Body of pancreas (tissue), 4 donors: ENCODE results near the gene S100Z. TPM values are rescaled to one million over a fixed set of nuclear protein-coding genes. Genes with fewer than 3 reads are reported as not detected.

ENCODE experiments used
- ATAC-seq: fragments of 150-250 bp; one replicate; pipeline ENCODE4 v1.9.1; 2016
- DNase-seq, 4 donors: peaks; one replicate each; pipeline ENCODE4 v3.0.0-alpha.2; 2019
- H3K27ac ChIP-seq, 4 donors: fragments of 200-600 bp; sonication (generic); 1 replicate in 3 of 4; 2 replicates in 1 of 4; pipeline versions ENCODE4 v1.5.1 to v1.6.1; 2016 to 2019; ENCODE audit warnings: mild to moderate bottlenecking in 1 of 4, mixed read lengths in 1 of 4, moderate library complexity in 1 of 4
- H3K27me3 ChIP-seq, 2 donors: fragments of 200-600 bp; sonication (generic); one replicate each; pipeline ENCODE4 v1.6.0; 2016; ENCODE audit warnings: mild to moderate bottlenecking in 1 of 2
- H3K36me3 ChIP-seq, 2 donors: fragments of 200-600 bp; sonication (generic); replicated peaks in 1 of 2; 2 replicates each; pipeline ENCODE4 v1.5.1; 2016; ENCODE audit warnings: low read depth in 2 of 2; ENCODE audit not compliant: insufficient read depth in 1 of 2
- H3K4me1 ChIP-seq: fragments of 200-600 bp; sonication (generic); one replicate; pipeline ENCODE4 v1.6.0; 2016
- H3K4me3 ChIP-seq, 2 donors: fragments of 200-600 bp; sonication (generic); 1 replicate in 1 of 2; 2 replicates in 1 of 2; pipeline ENCODE4 v1.5.1; 2016 to 2019
- H3K9me3 ChIP-seq, 3 donors: fragments of 200-600 bp; sonication (generic); 1 replicate in 2 of 3; 2 replicates in 1 of 3; pipeline ENCODE4 v1.5.1; 2016
- POLR2A ChIP-seq, 3 donors: fragments of 450-650 bp; IDR thresholded peaks; one replicate each; pipeline ENCODE4 v1.6.1; 2016; ENCODE audit warnings: antibody characterized with exemption in 3 of 3, mild to moderate bottlenecking in 2 of 3
- WGBS, 2 donors: methylation state at CpG; one replicate each; pipeline ENCODE4 v1.1.5; 2017; 5-methylcytosine and 5-hydroxymethylcytosine counted together
- intact Hi-C: fragments of 100-400 bp; cut with DNase I; formaldehyde crosslinking; loops from one replicate; pipeline ENCODE4 v1.15.1; 2023
- total RNA-seq, 2 donors: library from RNA; depleted of rRNA; stranded (reverse); fragments of >200 nt; gene quantifications; one replicate each; pipeline ENCODE4 v1.1.0, GENCODE V29; 2016
- TF ChIP-seq, protein P1 (sequence below), 7 experiments: fragments of 450-650 bp in 4 of 7; fragments of 200-600 bp in 3 of 7; sonication (generic) in 3 of 7; IDR thresholded peaks; one replicate each; pipeline ENCODE4 v1.5.1; 2016 to 2019; ENCODE audit warnings: antibody characterized with exemption in 7 of 7

The S100Z gene
- total RNA-seq, 2 donors from 2014 or later, result not detected

GRCh38 chr5:76926329-76927105 lies 76.7 kb downstream of the S100Z start:
- 57 to 58% methylated on average over 6 of the region's 6 CpGs for WGBS, 2 donors
- intact Hi-C loops, result no loop called here
- Histone ChIP-seq H3K4me3 (no peak overlapping the region), H3K4me1 (no peaks in the 10 kb centered on the region), H3K36me3 (no peaks in the 10 kb centered on the region), H3K27me3 (no peaks in the 10 kb centered on the region), H3K27ac (no peak overlapping the region), H3K9me3 (no peaks in the 10 kb centered on the region)
- ATAC-seq, result no peak
- no peak for DNase-seq
- TF ChIP-seq POLR2A (IDR thresholded peaks at IDR 0.05), result no peak
- TF ChIP-seq, protein P1, sequence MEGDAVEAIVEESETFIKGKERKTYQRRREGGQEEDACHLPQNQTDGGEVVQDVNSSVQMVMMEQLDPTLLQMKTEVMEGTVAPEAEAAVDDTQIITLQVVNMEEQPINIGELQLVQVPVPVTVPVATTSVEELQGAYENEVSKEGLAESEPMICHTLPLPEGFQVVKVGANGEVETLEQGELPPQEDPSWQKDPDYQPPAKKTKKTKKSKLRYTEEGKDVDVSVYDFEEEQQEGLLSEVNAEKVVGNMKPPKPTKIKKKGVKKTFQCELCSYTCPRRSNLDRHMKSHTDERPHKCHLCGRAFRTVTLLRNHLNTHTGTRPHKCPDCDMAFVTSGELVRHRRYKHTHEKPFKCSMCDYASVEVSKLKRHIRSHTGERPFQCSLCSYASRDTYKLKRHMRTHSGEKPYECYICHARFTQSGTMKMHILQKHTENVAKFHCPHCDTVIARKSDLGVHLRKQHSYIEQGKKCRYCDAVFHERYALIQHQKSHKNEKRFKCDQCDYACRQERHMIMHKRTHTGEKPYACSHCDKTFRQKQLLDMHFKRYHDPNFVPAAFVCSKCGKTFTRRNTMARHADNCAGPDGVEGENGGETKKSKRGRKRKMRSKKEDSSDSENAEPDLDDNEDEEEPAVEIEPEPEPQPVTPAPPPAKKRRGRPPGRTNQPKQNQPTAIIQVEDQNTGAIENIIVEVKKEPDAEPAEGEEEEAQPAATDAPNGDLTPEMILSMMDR (IDR thresholded peaks at IDR 0.05), result no peak

GRCh38 chr5:76927961-76928360 lies 78.1 kb downstream of the S100Z start:
- DNase-seq (no peak), ATAC-seq (no peak)
- Histone ChIP-seq H3K4me3 (no peak overlapping the region), H3K27me3 (no peaks in the 10 kb centered on the region), H3K9me3 (no peaks in the 10 kb centered on the region), H3K27ac (no peak overlapping the region), H3K36me3 (no peaks in the 10 kb centered on the region), H3K4me1 (no peaks in the 10 kb centered on the region)
- TF ChIP-seq POLR2A (IDR thresholded peaks at IDR 0.05), result no peak
- TF ChIP-seq, protein P1 (IDR thresholded peaks at IDR 0.05), result no peak
- WGBS, 2 donors, result 64 to 69% methylated on average over 4 of the region's 4 CpGs
- intact Hi-C loops, result no loop called here

DNA sequence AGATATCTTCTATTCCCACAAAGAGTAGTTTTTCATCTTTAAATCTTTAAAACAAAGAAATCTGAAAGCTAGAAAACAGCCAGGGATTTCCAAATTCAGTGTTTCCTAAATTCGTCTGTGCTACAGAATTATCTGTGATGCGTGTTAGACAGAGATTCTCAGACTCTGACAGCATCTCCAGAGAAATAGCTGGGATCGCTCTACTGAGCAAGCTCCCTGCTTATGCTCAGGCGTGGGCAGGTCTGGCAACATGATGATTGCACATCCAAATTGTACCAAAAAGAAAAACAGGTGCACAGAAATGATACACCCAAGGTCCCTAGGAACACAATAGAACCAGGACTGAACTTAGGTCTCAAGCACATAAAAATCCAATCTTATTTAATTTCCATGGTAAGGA lies 80.3 kb downstream of the S100Z start:
- Histone ChIP-seq H3K27me3 (no peaks in the 10 kb centered on the region), H3K4me3 (no peak overlapping the region), H3K9me3 (no peaks in the 10 kb centered on the region), H3K27ac (no peak overlapping the region), H3K4me1 (no peaks in the 10 kb centered on the region), H3K36me3 (no peaks in the 10 kb centered on the region)
- WGBS, 2 donors, result 61 to 67% methylated on average over 4 of the region's 4 CpGs
- no peak for TF ChIP-seq POLR2A (IDR thresholded peaks at IDR 0.05)
- TF ChIP-seq, protein P1 (IDR thresholded peaks at IDR 0.05), result no peak
- ATAC-seq, result no peak
- intact Hi-C loops, result no loop called here
- DNase-seq, result no peak

DNA sequence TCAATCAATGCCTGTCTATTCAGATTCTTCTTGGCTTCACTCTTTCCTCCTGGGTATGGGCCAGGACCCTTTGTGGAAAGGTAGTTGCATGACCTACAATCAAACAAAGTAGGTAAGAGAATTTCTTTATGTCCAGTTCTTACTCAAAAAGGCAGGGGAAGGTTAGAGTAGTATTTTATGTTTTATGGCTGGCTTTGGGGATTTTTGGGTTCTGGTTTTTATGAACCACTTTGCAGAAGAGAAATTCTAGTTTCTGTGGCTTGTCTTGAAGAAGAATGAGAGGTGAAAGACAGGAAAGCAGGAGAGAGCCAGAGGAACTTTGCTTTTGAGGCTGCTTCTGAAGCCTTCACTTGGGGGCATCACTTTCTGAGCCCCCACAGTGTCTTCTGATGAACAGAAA lies 88.4 kb downstream of the S100Z start:
- H3K36me3 ChIP-seq, result no peaks in the 10 kb centered on the region
- intact Hi-C loops, result no loop called here
- ATAC-seq (no peak), DNase-seq (no peak)
- H3K9me3 ChIP-seq, result no peaks in the 10 kb centered on the region
- TF ChIP-seq POLR2A (IDR thresholded peaks at IDR 0.05), result no peak
- TF ChIP-seq, protein P1 (IDR thresholded peaks at IDR 0.05), result no peak
- no peaks in the 10 kb centered on the region for H3K27me3 ChIP-seq
- H3K27ac ChIP-seq, result no peak overlapping the region
- H3K4me3 ChIP-seq, result no peak overlapping the region
- no peaks in the 10 kb centered on the region for H3K4me1 ChIP-seq

DNA sequence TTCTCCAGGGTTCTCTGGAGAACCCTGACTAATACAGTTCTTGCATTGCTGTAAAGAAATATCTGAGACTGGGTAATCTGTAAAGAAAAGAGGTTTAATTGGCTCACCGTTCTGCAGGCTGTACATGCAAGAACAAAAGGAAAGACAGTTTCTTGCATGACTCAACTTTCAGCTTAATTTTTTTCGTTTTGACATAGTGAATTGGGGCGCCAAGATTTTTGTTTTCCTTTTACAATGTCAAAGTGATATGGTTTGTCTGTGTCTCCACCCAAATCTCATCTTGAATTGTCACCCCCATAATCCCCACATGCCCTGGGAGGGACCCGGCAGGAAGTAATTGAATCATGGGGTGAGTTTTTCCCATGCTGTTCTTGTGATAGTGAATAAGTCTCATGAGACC lies 91.2 kb downstream of the S100Z start:
- intact Hi-C loops, result no loop called here
- DNase-seq (no peak), ATAC-seq (no peak)
- Histone ChIP-seq H3K4me3 (no peak overlapping the region), H3K9me3 (no peaks in the 10 kb centered on the region), H3K27me3 (no peaks in the 10 kb centered on the region), H3K27ac (no peak overlapping the region), H3K4me1 (no peaks in the 10 kb centered on the region), H3K36me3 (no peaks in the 10 kb centered on the region)
- TF ChIP-seq, protein P1 (IDR thresholded peaks at IDR 0.05), result no peak
- WGBS, 2 donors, result 83 to 84% methylated on average over 4 of the region's 4 CpGs
